ENCODE data around the gene RPP30.
"Not testable (repeated sequence)": the region's sequence is repeated elsewhere in the genome, so short reads cannot be mapped to it uniquely, and the experiment has no call there.

Gene RPP30

GRCh38 chr10:90866050-90866598, 5.7 kb upstream of the RPP30 start:
- H3K27me3 ChIP-seq (ENCODE audit: control insufficient read depth in 5 of 5, insufficient read depth in 4 of 5, low read length in 5 of 5) = peaks cover 0 to 2% (median 0%) of the 10 kb centered on the region in 5 donors
- no peak overlapping the region for H3K9ac ChIP-seq (ENCODE audit: low read length in 5 of 5)
- H3K4me3 ChIP-seq (ENCODE audit: low read depth in 1 of 5, low read length in 5 of 5) = no peak overlapping the region
- H3K36me3 ChIP-seq (ENCODE audit: control insufficient read depth in 5 of 5, insufficient read depth in 5 of 5, low read length in 5 of 5) = no peaks in the 10 kb centered on the region
- no peaks in the 10 kb centered on the region for H3K9me3 ChIP-seq (ENCODE audit: control insufficient read depth in 5 of 5, low read length in 5 of 5)
- H3K4me1 ChIP-seq (ENCODE audit: control insufficient read depth in 5 of 5, insufficient read depth in 5 of 5, low read length in 5 of 5) = peaks cover 0 to 3% (median 2%) of the 10 kb centered on the region in 5 donors
- H3K27ac ChIP-seq (ENCODE audit: low read depth, low read length) = no peak overlapping the region

GRCh38 chr10:90871279-90871765, 452 bp upstream of the RPP30 start:
- H3K27ac ChIP-seq (ENCODE audit: low read depth, low read length) = peak overlapping the region; percentile 19
- peak overlapping the region; percentile 48 to 95 (median 92) for H3K9ac ChIP-seq (ENCODE audit: low read length in 5 of 5)

GRCh38 chr10:90872648-90873020, 860 bp downstream of the RPP30 start:
- Histone ChIP-seq H3K36me3 (ENCODE audit: control insufficient read depth in 5 of 5, insufficient read depth in 5 of 5, low read length in 5 of 5) (peaks cover 10 to 21% (median 20%) of the 10 kb centered on the region in 5 donors), H3K4me1 (ENCODE audit: control insufficient read depth in 5 of 5, insufficient read depth in 5 of 5, low read length in 5 of 5) (peaks cover 5 to 27% (median 23%) of the 10 kb centered on the region in 5 donors), H3K27me3 (ENCODE audit: control insufficient read depth in 5 of 5, insufficient read depth in 4 of 5, low read length in 5 of 5) (no peaks in the 10 kb centered on the region), H3K9me3 (ENCODE audit: control insufficient read depth in 5 of 5, low read length in 5 of 5) (no peaks in the 10 kb centered on the region), H3K9ac (ENCODE audit: low read length in 5 of 5) (peak overlapping the region; percentile 74 to 95 (median 92)), H3K4me3 (ENCODE audit: low read depth in 1 of 5, low read length in 5 of 5) (peak overlapping the region; percentile 91 to 98 (median 96)), H3K27ac (ENCODE audit: low read depth, low read length) (no peak overlapping the region)

More at GRCh38 chr10:90871279-90871765, 452 bp upstream of the RPP30 start:
- Histone ChIP-seq H3K9me3 (ENCODE audit: control insufficient read depth in 5 of 5, low read length in 5 of 5) (no peaks in the 10 kb centered on the region), H3K27me3 (ENCODE audit: control insufficient read depth in 5 of 5, insufficient read depth in 4 of 5, low read length in 5 of 5) (no peaks in the 10 kb centered on the region), H3K4me3 (ENCODE audit: low read depth in 1 of 5, low read length in 5 of 5) (peak overlapping the region; percentile 91 to 98 (median 96)), H3K4me1 (ENCODE audit: control insufficient read depth in 5 of 5, insufficient read depth in 5 of 5, low read length in 5 of 5) (peaks cover 5 to 27% (median 23%) of the 10 kb centered on the region in 5 donors), H3K36me3 (ENCODE audit: control insufficient read depth in 5 of 5, insufficient read depth in 5 of 5, low read length in 5 of 5) (peaks cover 0 to 11% (median 8%) of the 10 kb centered on the region in 5 donors)

- Histone ChIP-seq H3K27me3 (ENCODE audit: control insufficient read depth in 5 of 5, insufficient read depth in 4 of 5, low read length in 5 of 5) (no peaks in the 10 kb centered on the region), H3K4me3 (ENCODE audit: low read depth in 1 of 5, low read length in 5 of 5) (no peak overlapping the region), H3K9me3 (ENCODE audit: control insufficient read depth in 5 of 5, low read length in 5 of 5) (no peaks in the 10 kb centered on the region), H3K27ac (ENCODE audit: low read depth, low read length) (no peak overlapping the region), H3K9ac (ENCODE audit: low read length in 5 of 5) (no peak overlapping the region), H3K4me1 (ENCODE audit: control insufficient read depth in 5 of 5, insufficient read depth in 5 of 5, low read length in 5 of 5) (peaks cover 0 to 2% (median 0%) of the 10 kb centered on the region in 5 donors), H3K36me3 (ENCODE audit: control insufficient read depth in 5 of 5, insufficient read depth in 5 of 5, low read length in 5 of 5) (peaks cover 21 to 60% (median 41%) of the 10 kb centered on the region in 5 donors)
These were observed 7.3 kb downstream of the RPP30 start for GRCh38 chr10:90879062-90879461.

- not testable (repeated sequence) for H3K4me3 ChIP-seq (ENCODE audit: low read depth in 1 of 5, low read length in 5 of 5); H3K27ac ChIP-seq (ENCODE audit: low read depth, low read length); H3K27me3 ChIP-seq (ENCODE audit: control insufficient read depth in 5 of 5, insufficient read depth in 4 of 5, low read length in 5 of 5); H3K9ac ChIP-seq (ENCODE audit: low read length in 5 of 5); H3K9me3 ChIP-seq (ENCODE audit: control insufficient read depth in 5 of 5, low read length in 5 of 5)
- Histone ChIP-seq H3K36me3 (ENCODE audit: control insufficient read depth in 5 of 5, insufficient read depth in 5 of 5, low read length in 5 of 5) (peaks cover 24 to 65% (median 41%) of the 10 kb centered on the region in 5 donors), H3K4me1 (ENCODE audit: control insufficient read depth in 5 of 5, insufficient read depth in 5 of 5, low read length in 5 of 5) (peaks cover 0 to 14% (median 11%) of the 10 kb centered on the region in 5 donors)
These were observed 8.4 kb downstream of the RPP30 start for GRCh38 chr10:90880059-90880719.

- Histone ChIP-seq H3K27me3 (ENCODE audit: control insufficient read depth in 5 of 5, insufficient read depth in 4 of 5, low read length in 5 of 5) (no peaks in the 10 kb centered on the region), H3K4me3 (ENCODE audit: low read depth in 1 of 5, low read length in 5 of 5) (peak overlapping the region in 1 of 5 donors; percentile 32), H3K4me1 (ENCODE audit: control insufficient read depth in 5 of 5, insufficient read depth in 5 of 5, low read length in 5 of 5) (peaks cover 0 to 15% (median 12%) of the 10 kb centered on the region in 5 donors), H3K9ac (ENCODE audit: low read length in 5 of 5) (peak overlapping the region in 3 of 5 donors; percentile 43 to 59 (median 55)), H3K27ac (ENCODE audit: low read depth, low read length) (peak overlapping the region; percentile 37), H3K9me3 (ENCODE audit: control insufficient read depth in 5 of 5, low read length in 5 of 5) (no peaks in the 10 kb centered on the region), H3K36me3 (ENCODE audit: control insufficient read depth in 5 of 5, insufficient read depth in 5 of 5, low read length in 5 of 5) (peaks cover 25 to 59% (median 32%) of the 10 kb centered on the region in 5 donors)
These were observed 12.7 kb downstream of the RPP30 start for GRCh38 chr10:90884431-90884830.

- Histone ChIP-seq H3K27ac (ENCODE audit: low read depth, low read length) (peak overlapping the region; percentile 37), H3K4me1 (ENCODE audit: control insufficient read depth in 5 of 5, insufficient read depth in 5 of 5, low read length in 5 of 5) (peaks cover 0 to 15% (median 12%) of the 10 kb centered on the region in 5 donors), H3K9ac (ENCODE audit: low read length in 5 of 5) (peak overlapping the region in 1 of 5 donors; percentile 43), H3K36me3 (ENCODE audit: control insufficient read depth in 5 of 5, insufficient read depth in 5 of 5, low read length in 5 of 5) (peaks cover 25 to 60% (median 27%) of the 10 kb centered on the region in 5 donors), H3K9me3 (ENCODE audit: control insufficient read depth in 5 of 5, low read length in 5 of 5) (no peaks in the 10 kb centered on the region), H3K27me3 (ENCODE audit: control insufficient read depth in 5 of 5, insufficient read depth in 4 of 5, low read length in 5 of 5) (no peaks in the 10 kb centered on the region), H3K4me3 (ENCODE audit: low read depth in 1 of 5, low read length in 5 of 5) (no peak overlapping the region)
These were observed 13.4 kb downstream of the RPP30 start for GRCh38 chr10:90885176-90885575.

- Histone ChIP-seq H3K9ac (ENCODE audit: low read length in 5 of 5) (no peak overlapping the region), H3K4me1 (ENCODE audit: control insufficient read depth in 5 of 5, insufficient read depth in 5 of 5, low read length in 5 of 5) (peaks cover 0 to 21% (median 12%) of the 10 kb centered on the region in 5 donors), H3K27ac (ENCODE audit: low read depth, low read length) (no peak overlapping the region), H3K9me3 (ENCODE audit: control insufficient read depth in 5 of 5, low read length in 5 of 5) (no peaks in the 10 kb centered on the region), H3K36me3 (ENCODE audit: control insufficient read depth in 5 of 5, insufficient read depth in 5 of 5, low read length in 5 of 5) (peaks cover 30 to 62% (median 37%) of the 10 kb centered on the region in 5 donors), H3K4me3 (ENCODE audit: low read depth in 1 of 5, low read length in 5 of 5) (no peak overlapping the region), H3K27me3 (ENCODE audit: control insufficient read depth in 5 of 5, insufficient read depth in 4 of 5, low read length in 5 of 5) (no peaks in the 10 kb centered on the region)
These were observed 15.8 kb downstream of the RPP30 start for GRCh38 chr10:90887555-90887954.

- H3K9me3 ChIP-seq (ENCODE audit: control insufficient read depth in 5 of 5, low read length in 5 of 5) = no peaks in the 10 kb centered on the region
- no peak overlapping the region for H3K27ac ChIP-seq (ENCODE audit: low read depth, low read length)
- no peaks in the 10 kb centered on the region for H3K27me3 ChIP-seq (ENCODE audit: control insufficient read depth in 5 of 5, insufficient read depth in 4 of 5, low read length in 5 of 5)
- peaks cover 0 to 22% (median 12%) of the 10 kb centered on the region in 5 donors for H3K4me1 ChIP-seq (ENCODE audit: control insufficient read depth in 5 of 5, insufficient read depth in 5 of 5, low read length in 5 of 5)
- H3K9ac ChIP-seq (ENCODE audit: low read length in 5 of 5) = no peak overlapping the region
- peaks cover 30 to 65% (median 37%) of the 10 kb centered on the region in 5 donors for H3K36me3 ChIP-seq (ENCODE audit: control insufficient read depth in 5 of 5, insufficient read depth in 5 of 5, low read length in 5 of 5)
- no peak overlapping the region for H3K4me3 ChIP-seq (ENCODE audit: low read depth in 1 of 5, low read length in 5 of 5)
These were observed 16.6 kb downstream of the RPP30 start for GRCh38 chr10:90888387-90888786.

GRCh38 chr10:90889636-90890035, 17.9 kb downstream of the RPP30 start:
- no peak overlapping the region for H3K27ac ChIP-seq (ENCODE audit: low read depth, low read length)
- H3K9me3 ChIP-seq (ENCODE audit: control insufficient read depth in 5 of 5, low read length in 5 of 5) = no peaks in the 10 kb centered on the region
- peaks cover 0 to 19% (median 11%) of the 10 kb centered on the region in 5 donors for H3K4me1 ChIP-seq (ENCODE audit: control insufficient read depth in 5 of 5, insufficient read depth in 5 of 5, low read length in 5 of 5)
- peaks cover 31 to 68% (median 40%) of the 10 kb centered on the region in 5 donors for H3K36me3 ChIP-seq (ENCODE audit: control insufficient read depth in 5 of 5, insufficient read depth in 5 of 5, low read length in 5 of 5)
- no peak overlapping the region for H3K9ac ChIP-seq (ENCODE audit: low read length in 5 of 5)
- no peak overlapping the region for H3K4me3 ChIP-seq (ENCODE audit: low read depth in 1 of 5, low read length in 5 of 5)
- no peaks in the 10 kb centered on the region for H3K27me3 ChIP-seq (ENCODE audit: control insufficient read depth in 5 of 5, insufficient read depth in 4 of 5, low read length in 5 of 5)

All from subcutaneous abdominal adipose tissue (tissue), 5 donors.